ENCODE results near the gene PDLIM4.

The PDLIM4 gene

GRCh38 chr5:132313961-132314432 is 56.5 kb downstream of the PDLIM4 start:
- no peak for DNase-seq

- no peak for DNase-seq
Measured at GRCh38 chr5:132315529-132316067, 58.1 kb downstream of the PDLIM4 start.

- DNase-seq, result no peak
Measured at GRCh38 chr5:132319975-132320374, 62.5 kb downstream of the PDLIM4 start.

- DNase-seq, result no peak
Measured at GRCh38 chr5:132321109-132321721, 63.7 kb downstream of the PDLIM4 start.

- DNase-seq, result no peak
Measured at GRCh38 chr5:132322266-132322665, 64.8 kb downstream of the PDLIM4 start.

Measured in NCI-H2171 (cell line).